Right lung (tissue), 5 donors: ENCODE measurements around the gene MTA2. TPM values are rescaled to one million over a fixed set of nuclear protein-coding genes. Genes with fewer than 3 reads are reported as not detected.
"Not testable (repeated sequence)": the region's sequence is repeated elsewhere in the genome, so short reads cannot be mapped to it uniquely, and the experiment has no call there.

Experiments used
- DNase-seq, 2 donors: peaks; one replicate each; pipeline ENCODE4 v3.0.0-alpha.2; 2013
- polyA plus RNA-seq, 5 donors: library from polyadenylated mRNA; unstranded; fragments of 120-200 nt; gene quantifications; one replicate each; pipeline versions ENCODE4 v1.2.1 to v1.2.3, GENCODE V29; 2013; ENCODE audit warnings: inconsistent platforms in 1 of 5, low replicate concordance in 1 of 5; ENCODE audit not compliant: insufficient read length in 5 of 5, insufficient read depth in 1 of 5

Gene MTA2
- polyA plus RNA-seq, 5 donors = 88.1 to 103 (median 95.4) TPM

DNA sequence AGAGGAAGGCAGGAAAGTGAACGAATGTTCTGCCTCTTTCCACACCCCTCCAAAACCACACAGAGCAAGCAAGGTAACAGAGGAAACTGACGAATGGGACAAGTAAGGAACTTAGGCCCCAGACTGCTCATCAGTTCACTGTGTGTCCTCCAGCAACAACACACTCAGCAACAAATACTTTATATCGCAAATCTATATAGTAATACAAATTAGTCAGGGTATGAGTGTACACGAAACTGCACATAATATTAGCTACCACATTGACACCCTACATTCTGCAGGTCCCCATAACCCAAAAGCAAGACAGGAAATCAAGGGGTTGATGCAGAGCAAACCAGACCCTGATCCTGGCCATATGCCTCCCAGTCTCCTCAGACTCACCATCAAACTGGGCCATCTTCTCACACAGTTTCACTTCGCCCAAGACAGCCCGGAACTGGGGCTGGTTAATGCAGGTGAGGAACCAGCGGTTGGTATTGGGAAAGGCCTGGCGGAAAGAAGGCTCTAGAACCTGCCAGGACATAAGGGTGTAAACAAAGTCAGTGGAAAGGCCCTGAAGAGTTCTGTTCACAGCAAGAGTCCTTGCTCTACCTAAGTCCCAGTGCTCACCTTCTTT, 34.5 kb downstream of the MTA2 start:
- DNase-seq = no peak

GRCh38 chr11:62566247-62566646, 35.4 kb downstream of the MTA2 start:
- DNase-seq = no peak

DNA sequence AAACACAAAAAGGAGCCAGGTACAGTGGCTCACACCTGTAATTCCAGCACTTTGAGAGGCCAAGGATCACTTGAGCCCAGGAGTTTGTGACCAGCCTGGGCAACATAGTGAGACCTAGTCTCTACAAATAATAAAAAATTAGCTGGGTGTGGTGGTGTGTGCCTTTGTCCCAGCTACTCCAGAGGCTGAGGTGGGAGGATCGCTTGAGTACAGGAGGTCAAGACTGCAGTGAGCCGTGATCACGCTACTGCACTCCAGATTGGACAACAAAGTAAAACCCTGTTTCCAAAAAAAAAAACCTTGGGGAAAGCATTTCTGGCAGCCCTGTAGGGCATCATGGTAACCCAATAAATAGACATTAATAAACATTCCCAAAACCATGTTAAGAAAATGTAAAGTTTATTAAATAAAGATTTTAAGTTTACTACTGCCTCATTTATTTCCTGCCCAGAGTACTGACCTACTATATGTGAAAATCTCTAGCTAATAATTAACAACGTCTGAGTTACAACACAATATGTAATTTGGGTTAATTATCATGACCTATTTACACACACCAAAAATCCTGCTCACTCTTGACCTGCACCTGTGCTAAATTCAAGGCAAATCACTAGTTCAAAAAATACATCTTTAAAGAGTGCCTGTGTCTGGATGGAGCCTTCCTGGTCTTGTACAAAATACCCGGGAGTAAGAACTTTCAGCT, 36.4 kb downstream of the MTA2 start:
- DNase-seq = no peak

DNA sequence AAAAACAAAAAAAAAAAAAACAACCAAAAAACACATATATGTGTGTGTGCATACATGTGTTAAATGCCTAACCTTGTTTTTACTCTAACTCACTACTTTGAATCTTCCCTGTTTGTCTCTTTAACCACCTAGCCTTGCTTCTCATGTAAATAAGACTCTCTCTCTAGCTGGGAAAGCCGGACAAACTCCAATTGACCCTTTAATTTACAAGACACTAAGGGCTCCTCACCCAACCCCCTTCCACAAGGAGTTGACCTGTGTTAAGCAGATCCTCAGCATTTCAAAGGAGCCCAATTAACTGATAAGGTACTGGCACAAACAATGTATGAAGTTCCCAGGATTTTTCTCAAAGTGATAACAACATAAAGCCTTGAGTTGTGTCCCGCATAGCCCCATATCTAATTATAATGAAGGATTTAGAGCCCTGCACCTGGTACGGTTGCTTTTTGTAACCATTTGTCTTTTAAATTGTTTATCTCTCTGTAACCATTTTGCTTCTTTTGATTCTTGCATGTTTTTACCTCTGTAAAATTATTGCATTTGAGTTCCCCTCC, 39.9 kb downstream of the MTA2 start:
- not testable (repeated sequence) for DNase-seq

DNA sequence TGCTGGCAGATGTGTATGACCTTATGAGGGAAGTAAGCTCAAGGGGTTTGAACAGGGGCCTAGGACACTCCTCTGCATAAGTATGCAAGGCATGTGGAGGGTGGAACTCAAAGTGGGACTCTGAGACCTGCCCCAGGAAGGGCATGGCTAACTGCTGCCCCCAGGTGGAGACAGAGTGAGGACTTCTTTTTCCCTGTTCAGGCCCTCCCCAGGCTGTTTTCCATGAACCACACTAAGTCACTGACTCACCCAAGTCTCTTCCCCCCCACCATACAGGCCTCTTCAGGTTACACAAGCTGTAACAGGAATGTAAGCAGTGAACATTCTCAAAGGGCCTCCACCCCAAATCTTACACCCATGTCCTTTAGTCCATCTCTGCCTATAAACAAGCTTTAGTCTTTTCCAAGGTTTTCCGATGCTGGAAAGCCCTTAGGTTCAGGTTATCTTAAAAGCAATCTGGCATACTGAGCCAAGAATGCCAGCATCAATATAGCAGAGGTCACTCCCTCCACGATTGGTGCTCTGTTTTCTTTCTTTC, 41.0 kb downstream of the MTA2 start:
- peak in 1 of 2 donors; percentile 55 for DNase-seq

- DNase-seq = not testable (repeated sequence)
Measured at GRCh38 chr11:62559626-62560025, 42.0 kb downstream of the MTA2 start.

- no peak for DNase-seq
Measured at GRCh38 chr11:62559204-62559603, 42.5 kb downstream of the MTA2 start.

DNA sequence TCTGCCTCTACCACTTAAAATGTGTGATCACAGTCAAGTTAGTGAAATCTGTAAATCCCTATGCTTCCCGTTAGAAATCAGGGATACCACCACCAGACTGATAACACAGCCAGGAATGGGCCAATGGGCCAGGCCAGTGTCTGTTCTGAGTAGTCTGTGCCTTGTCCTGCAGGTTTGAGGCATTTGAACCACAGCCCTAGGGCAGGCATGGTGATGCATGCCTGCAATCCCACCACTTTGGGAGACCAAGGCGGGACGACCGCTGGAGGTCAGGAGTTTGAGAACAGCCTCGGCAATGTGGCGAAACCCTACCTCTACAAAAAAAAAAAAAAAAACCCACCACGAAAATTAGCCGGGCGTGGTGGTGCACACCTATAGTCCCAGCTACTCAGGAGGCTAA, 43.0 kb downstream of the MTA2 start:
- no peak for DNase-seq

GRCh38 chr11:62556875-62557631, 44.6 kb downstream of the MTA2 start:
- no peak for DNase-seq

DNA sequence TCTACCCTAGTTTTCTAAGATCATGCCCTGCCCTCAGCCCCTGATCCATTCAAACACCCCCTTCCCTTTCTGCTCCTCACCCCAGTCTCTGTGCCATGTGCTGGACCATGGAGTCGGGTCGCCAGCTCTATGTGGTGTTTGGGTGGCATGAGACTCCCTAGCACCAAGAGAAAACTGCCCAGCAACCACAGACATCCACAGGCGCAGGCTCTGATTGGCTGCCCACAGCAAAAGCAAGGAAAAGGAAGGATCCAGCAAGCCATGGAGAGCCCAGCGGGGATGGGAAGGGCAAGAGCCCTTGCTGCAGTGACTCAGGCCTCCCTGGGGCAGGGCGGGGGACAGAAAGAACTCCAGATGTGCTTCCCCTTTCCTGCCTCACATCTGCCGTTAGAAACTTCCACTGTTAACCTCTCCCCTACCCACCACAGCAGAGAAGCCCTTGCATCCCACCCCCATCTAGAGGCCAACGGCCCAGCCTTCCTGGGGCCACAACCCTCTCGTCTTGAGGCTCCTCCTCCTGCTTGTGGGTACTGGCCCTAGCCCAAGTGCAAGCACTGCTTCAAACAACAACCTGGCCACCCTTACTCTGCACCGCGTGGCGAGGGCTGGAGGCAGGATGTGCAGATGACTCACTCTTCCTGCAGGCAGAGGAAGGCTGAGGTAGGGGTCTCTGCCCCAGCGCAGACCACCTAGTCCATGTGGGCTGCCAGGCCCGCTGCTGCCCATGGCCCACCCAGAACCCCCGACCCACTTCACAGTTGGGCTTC, 45.4 kb downstream of the MTA2 start:
- DNase-seq = peak; percentile 70 to 83

DNA sequence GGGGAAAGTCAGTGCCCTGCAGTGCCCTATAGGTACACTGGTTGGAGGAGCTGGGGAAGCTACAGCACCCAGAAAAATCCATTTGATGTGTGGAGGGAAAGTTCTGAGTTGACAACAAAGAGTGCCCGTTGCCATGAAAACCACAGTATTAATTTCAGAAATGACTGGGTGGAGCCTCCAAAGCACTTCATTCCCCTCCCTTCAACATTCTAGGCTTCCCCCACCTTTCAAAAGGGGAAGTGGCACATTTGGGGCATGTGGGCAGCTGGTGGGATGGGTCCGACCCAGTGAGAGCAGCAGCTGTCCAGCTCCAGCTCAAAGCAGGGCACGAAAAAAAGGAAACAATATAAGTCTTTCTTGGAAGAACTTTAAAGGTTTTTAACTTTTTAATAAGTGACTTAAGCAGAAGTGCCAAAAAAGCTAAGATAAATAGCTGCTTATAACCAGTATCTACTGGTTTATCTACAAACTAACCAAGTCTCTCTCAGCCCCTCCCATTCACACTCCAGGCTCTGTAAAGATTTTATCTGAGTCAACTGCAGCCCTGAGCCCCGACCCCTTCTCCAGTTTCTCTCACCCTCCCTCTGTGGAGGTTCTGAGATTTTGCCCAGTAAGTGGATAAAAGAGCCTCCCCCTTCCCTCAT, 46.1 kb downstream of the MTA2 start:
- DNase-seq = peak; percentile 53 to 69

- DNase-seq = no peak
Measured at GRCh38 chr11:62554387-62555167, 47.1 kb downstream of the MTA2 start.

DNA sequence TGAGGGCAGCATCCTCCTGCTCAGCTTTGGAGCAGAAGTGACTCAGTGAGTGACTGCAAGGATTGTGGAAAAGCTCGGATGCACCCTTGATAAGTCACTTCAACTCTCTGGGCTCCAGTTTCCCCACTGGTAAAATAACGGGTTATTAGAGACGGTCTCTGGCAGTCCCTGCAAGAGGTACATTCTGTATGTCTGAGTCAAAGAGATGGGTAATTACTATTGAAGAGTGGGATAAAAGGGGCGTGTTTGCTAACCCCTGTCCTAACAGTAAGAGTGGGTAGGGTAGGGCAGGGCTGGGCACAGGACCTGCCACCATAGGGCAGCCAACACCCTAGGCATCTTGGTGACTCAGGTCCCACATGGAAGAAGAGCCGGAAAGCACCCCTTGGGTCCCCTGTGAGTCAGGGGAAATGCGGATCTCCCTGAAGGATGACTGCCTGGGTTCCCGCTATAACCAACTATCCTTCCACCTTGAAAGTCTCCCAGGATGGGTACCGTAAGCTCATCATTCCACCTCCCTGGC, 47.8 kb downstream of the MTA2 start:
- no peak for DNase-seq

DNA sequence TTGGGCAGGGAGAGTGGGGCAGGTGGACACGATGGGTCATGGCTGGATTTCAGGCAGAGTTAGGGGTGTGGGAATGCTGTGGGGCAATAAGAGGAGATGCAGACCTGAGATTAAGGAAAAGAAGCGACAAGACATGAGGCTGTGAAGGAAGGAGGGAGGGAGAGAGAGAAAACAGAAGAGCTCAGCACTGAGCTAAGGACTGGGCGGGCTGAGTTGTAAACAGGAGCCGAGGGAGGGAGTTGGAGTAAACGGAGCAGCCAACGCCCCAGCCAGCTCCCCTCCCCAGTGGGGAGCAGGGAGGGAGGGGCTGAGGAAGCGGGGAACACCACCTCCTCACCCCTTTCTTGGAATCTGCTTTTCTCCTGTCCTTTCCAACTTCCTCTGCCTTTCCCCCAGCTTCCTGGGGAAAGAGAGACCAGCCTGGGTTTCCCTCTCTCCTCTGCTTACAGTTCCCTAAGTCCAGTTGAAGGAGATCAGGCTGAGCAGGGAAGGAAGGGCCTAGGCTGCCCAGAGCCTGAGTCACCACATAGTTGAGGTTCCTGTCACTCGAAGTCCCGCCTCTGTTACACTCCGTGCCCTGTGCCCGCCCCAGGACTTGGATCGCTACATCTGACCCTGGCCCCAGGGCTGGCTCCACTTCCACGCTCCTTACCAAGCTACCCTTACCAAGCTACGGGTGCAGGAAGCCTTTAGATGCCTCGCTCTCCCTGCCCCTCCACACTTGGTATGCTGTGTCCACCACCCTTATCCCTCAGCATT, 48.4 kb downstream of the MTA2 start:
- DNase-seq = peak; percentile 82

DNA sequence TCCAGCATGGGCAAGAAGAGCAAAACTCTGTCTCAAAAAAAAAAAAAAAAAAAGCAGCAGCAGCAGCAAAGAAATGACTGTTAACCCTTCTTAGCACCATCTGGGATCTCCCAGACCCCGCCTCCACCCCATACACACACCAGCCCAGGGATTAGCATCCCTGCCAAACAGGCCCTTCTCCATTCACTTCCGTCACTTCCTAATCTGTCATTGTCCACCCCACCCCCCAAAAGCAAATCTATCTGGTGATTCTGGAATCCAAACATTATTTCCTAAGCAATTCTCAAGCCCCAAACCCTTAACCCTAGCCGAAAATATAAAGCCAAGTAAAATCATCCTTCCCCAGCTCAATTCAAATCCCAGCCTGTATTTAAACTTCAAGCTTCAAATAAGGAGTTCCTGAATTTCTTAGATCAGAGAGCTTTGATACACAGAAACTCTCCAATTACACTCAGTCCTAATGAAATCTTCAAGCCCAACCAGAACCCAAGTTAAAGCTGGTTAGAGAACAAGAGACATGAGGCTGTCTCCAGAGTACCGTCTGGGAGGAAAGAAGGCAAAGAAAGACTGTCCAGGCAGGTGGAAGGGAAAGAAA, 49.1 kb downstream of the MTA2 start:
- DNase-seq = no peak

- not testable (repeated sequence) for DNase-seq
Measured at GRCh38 chr11:62550478-62550877, 51.2 kb downstream of the MTA2 start.

- no peak for DNase-seq
Measured at GRCh38 chr11:62548545-62549335, 52.9 kb downstream of the MTA2 start.
